ENCODE results near the gene C22orf31.
A peak's percentile ranks its signal among the peaks of the same experiment; 100 is the strongest.

DNA sequence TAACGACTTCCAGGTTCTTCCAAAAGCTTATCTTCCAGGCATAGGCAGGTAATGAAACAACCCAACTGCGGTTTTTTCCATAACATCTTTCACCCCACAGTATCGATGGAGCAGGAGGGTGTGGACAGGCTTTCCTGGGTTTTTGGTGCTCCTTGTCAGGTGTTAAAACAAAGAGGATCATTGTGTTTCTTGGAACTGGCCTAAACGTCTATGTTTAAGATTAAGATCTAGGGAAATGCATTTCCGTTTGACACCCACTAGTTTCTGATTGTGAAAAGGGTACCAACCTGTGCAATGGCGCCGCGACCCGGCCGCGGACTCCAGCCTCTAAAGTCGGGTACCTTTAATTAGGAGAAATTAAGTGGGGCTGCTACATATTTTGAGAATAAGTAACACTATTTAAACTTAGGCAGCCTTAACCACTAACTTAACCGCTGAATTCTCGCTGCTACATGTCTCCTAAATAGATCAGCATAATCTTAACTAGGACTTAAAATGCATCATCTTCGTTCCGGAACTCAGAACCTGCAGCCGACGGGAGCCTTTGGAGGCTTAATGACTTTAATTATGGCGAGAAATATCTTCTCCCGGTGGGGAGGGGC is 31.5 kb downstream of the C22orf31 start:
- TF ChIP-seq CTCF (conservative IDR thresholded peaks at IDR 0.05; ENCODE audit: low read depth in 2 of 2) (peak in 1 of 2 experiments; percentile 45; a peak in 2 of 4 replicates), JUNB (IDR thresholded peaks at IDR 0.05; ENCODE audit: unreplicated experiment) (no peak), EZH2 (IDR thresholded peaks at IDR 0.05; ENCODE audit: low read depth, unreplicated experiment) (no peak)
- TF ChIP-seq, protein P1, sequence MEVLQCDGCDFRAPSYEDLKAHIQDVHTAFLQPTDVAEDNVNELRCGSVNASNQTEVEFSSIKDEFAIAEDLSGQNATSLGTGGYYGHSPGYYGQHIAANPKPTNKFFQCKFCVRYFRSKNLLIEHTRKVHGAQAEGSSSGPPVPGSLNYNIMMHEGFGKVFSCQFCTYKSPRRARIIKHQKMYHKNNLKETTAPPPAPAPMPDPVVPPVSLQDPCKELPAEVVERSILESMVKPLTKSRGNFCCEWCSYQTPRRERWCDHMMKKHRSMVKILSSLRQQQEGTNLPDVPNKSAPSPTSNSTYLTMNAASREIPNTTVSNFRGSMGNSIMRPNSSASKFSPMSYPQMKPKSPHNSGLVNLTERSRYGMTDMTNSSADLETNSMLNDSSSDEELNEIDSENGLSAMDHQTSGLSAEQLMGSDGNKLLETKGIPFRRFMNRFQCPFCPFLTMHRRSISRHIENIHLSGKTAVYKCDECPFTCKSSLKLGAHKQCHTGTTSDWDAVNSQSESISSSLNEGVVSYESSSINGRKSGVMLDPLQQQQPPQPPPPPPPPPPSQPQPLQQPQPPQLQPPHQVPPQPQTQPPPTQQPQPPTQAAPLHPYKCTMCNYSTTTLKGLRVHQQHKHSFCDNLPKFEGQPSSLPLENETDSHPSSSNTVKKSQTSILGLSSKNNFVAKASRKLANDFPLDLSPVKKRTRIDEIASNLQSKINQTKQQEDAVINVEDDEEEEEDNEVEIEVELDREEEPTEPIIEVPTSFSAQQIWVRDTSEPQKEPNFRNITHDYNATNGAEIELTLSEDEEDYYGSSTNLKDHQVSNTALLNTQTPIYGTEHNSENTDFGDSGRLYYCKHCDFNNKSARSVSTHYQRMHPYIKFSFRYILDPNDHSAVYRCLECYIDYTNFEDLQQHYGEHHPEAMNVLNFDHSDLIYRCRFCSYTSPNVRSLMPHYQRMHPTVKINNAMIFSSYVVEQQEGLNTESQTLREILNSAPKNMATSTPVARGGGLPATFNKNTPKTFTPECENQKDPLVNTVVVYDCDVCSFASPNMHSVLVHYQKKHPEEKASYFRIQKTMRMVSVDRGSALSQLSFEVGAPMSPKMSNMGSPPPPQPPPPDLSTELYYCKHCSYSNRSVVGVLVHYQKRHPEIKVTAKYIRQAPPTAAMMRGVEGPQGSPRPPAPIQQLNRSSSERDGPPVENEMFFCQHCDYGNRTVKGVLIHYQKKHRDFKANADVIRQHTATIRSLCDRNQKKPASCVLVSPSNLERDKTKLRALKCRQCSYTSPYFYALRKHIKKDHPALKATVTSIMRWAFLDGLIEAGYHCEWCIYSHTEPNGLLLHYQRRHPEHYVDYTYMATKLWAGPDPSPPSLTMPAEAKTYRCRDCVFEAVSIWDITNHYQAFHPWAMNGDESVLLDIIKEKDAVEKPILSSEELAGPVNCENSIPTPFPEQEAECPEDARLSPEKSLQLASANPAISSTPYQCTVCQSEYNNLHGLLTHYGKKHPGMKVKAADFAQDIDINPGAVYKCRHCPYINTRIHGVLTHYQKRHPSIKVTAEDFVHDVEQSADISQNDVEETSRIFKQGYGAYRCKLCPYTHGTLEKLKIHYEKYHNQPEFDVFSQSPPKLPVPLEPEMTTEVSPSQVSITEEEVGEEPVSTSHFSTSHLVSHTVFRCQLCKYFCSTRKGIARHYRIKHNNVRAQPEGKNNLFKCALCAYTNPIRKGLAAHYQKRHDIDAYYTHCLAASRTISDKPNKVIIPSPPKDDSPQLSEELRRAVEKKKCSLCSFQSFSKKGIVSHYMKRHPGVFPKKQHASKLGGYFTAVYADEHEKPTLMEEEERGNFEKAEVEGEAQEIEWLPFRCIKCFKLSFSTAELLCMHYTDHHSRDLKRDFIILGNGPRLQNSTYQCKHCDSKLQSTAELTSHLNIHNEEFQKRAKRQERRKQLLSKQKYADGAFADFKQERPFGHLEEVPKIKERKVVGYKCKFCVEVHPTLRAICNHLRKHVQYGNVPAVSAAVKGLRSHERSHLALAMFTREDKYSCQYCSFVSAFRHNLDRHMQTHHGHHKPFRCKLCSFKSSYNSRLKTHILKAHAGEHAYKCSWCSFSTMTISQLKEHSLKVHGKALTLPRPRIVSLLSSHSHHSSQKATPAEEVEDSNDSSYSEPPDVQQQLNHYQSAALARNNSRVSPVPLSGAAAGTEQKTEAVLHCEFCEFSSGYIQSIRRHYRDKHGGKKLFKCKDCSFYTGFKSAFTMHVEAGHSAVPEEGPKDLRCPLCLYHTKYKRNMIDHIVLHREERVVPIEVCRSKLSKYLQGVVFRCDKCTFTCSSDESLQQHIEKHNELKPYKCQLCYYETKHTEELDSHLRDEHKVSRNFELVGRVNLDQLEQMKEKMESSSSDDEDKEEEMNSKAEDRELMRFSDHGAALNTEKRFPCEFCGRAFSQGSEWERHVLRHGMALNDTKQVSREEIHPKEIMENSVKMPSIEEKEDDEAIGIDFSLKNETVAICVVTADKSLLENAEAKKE (CRISPR knock-in tag; IDR thresholded peaks at IDR 0.05): no peak
